Measurements from ENCODE around the gene HDHD2.

HDHD2 gene

GRCh38 chr18:47179520-47179919 lies 29.2 kb upstream of the HDHD2 start:
- DNase-seq (ENCODE audit: low read depth), result no peak
- no peak overlapping the region for H3K4me3 ChIP-seq (ENCODE audit: low read length)
- no peak for TF ChIP-seq CTCF (conservative IDR thresholded peaks at IDR 0.05; ENCODE audit: low read length)

- DNase-seq (ENCODE audit: low read depth), result peak; percentile 95
- peak within 1 kb of the TSS; percentile 88 for H3K4me3 ChIP-seq (ENCODE audit: low read length)
- TF ChIP-seq CTCF (conservative IDR thresholded peaks at IDR 0.05; ENCODE audit: low read length), result peak; percentile 24
Measured at GRCh38 chr18:47175898-47176575, 25.7 kb upstream of the HDHD2 start, which contains the start of gene IER3IP1. Gene IER3IP1, minus strand, starts transcription at chr18:47176364. Its CDS starts 87 bp downstream, at chr18:47176277.

GRCh38 chr18:47175283-47175897 lies 25.1 kb upstream of the HDHD2 start:
- H3K4me3 ChIP-seq (ENCODE audit: low read length), result peak overlapping the region; percentile 88
- no peak for TF ChIP-seq CTCF (conservative IDR thresholded peaks at IDR 0.05; ENCODE audit: low read length)
- no peak for DNase-seq (ENCODE audit: low read depth)

- no peak for DNase-seq (ENCODE audit: low read depth)
- H3K4me3 ChIP-seq (ENCODE audit: low read length), result peak overlapping the region; percentile 88
- no peak for TF ChIP-seq CTCF (conservative IDR thresholded peaks at IDR 0.05; ENCODE audit: low read length)
Measured at GRCh38 chr18:47174545-47175116, 24.3 kb upstream of the HDHD2 start.

- no peak overlapping the region for H3K4me3 ChIP-seq (ENCODE audit: low read length)
- DNase-seq (ENCODE audit: low read depth), result no peak
- TF ChIP-seq CTCF (conservative IDR thresholded peaks at IDR 0.05; ENCODE audit: low read length), result no peak
Measured at GRCh38 chr18:47172476-47172875, 22.2 kb upstream of the HDHD2 start.

GRCh38 chr18:47168913-47169312 lies 18.6 kb upstream of the HDHD2 start:
- H3K4me3 ChIP-seq (ENCODE audit: low read length), result no peak overlapping the region
- TF ChIP-seq CTCF (conservative IDR thresholded peaks at IDR 0.05; ENCODE audit: low read length), result no peak
- no peak for DNase-seq (ENCODE audit: low read depth)

- no peak for DNase-seq (ENCODE audit: low read depth)
- no peak overlapping the region for H3K4me3 ChIP-seq (ENCODE audit: low read length)
- TF ChIP-seq CTCF (conservative IDR thresholded peaks at IDR 0.05; ENCODE audit: low read length), result no peak
Measured at GRCh38 chr18:47168509-47168908, 18.2 kb upstream of the HDHD2 start.
